NCI-H82 treated with DMSO at 0.1 percent for 48 hours (cell line): Measurements from ENCODE around the gene KRT36.

Experiments
- DNase-seq: peaks from one replicate; lab custom pipeline; 2025; ENCODE audit not compliant: unreplicated experiment; lab: John Stamatoyannopoulos, UW

KRT36 gene

DNA sequence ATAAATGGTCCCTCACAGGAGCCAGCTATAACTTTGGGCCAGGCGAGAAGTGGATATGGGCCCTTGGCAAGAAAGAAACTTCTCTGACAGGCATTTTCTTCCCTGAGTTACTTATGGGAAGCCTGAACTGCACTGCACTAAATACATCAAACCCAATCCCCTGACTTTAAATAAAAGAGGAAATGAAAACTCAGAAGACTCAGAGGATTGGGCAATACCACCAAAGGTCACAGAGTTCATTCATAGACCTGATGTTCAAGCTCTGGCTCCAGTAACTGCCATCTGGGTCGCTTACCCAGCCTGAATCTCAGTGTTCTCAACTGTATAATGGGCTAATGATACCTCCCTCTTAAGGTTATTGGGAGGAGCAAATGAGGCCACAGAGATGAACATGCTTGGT lies 9.6 kb downstream of the KRT36 start:
- no peak for DNase-seq

DNA sequence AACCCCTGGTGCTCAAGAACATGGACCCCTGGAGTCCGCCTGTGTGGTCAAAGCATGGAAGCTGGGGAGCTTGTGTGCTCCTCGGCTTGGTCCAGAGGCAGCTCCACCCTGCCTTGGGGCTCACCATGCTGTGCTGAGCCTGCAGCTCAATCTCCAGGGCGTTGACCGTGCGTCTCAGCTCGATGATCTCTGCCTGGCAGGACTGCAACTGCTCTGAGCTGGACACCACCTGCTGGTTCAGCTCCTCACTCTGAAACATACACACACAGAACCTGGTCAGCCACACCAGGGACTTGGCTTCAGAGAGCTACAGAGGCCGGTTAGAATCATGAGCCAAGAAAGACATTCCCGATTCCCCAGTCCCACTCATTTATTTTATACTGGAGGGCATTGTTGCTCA lies 11.5 kb downstream of the KRT36 start:
- DNase-seq = no peak

DNA sequence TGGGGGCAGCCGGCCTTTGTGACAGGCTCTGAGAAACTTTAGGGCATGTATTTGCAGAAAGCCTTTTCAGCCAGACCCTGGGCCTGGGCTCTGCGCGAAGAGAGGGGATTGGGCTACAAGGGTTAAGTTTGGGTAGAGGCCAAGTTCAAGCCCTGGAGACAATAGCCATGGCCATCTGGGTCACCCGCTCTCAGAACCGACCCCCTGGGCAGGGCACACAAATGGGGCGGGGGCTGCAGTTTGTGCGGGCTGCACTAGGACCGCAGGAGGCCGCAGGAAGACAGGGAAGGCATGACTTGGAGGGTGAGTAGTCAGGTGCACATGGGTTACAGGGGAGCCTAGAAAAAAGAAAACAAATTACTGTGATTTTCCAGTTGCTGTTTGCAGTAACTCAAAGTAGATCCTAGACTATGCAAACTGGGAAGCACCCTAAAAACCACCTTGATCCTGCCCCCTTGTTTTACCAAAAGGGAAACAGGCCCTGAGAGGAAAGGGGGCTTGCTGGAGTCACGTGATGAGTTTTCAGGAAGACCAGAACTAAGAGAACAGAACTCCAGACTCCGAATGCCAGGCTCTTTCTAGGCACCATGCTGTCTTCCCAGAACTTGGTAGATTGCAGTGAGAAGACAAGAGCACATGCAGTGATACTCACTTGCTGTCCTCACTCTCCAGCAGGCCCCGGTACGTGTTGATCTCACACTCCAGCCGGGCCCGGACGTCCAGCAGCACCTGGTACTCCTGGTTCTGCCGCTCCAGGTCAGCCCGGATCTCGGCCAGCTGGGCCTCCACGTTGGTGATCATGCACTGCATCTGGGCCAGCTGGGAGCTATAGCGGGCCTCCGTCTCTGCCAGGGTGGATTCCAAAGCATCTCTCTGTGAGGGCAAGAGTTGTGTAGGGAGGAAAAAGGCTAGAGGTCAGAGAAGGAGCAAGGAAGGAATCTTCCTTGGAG lies 12.6 kb downstream of the KRT36 start:
- DNase-seq = no peak

DNA sequence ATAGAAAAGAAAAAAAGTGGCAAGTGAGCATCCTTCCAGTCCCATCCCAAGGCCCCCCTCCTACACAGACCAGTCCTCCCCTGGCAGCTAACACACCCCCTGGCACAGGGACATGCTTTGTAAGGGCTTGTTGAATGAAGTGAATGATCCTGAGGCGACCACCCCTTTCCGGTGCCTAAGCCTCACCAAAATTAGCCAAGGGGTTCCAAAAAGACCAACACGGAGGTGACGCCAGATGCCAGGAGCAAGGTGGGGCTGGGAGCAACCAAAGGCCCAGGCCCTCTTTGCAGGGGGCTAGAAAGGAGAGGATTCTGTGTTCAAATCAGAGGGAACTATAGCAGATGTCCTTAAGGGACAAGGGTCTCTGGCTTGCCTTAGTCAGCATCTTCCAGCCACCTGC lies 14.3 kb downstream of the KRT36 start:
- no peak for DNase-seq

DNA sequence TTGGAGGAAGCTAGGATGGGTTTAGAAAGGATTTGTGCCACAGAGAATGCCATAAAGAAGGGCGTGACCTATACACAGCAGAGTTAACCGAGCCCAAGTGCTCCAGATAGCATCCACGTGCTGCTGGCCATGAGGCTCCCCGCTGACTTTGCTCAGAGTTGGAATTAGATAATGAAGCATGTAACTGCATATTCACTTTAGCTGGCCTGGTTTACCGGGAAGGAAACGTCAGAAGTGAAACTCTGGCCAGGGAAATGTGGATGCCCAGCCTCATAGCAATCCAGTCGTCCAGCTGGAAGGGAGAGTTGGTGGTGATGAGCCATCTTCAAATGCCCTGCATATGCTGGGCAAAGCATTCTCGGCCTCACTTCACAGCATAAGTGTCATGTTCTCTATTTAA lies 14.8 kb downstream of the KRT36 start:
- no peak for DNase-seq

DNA sequence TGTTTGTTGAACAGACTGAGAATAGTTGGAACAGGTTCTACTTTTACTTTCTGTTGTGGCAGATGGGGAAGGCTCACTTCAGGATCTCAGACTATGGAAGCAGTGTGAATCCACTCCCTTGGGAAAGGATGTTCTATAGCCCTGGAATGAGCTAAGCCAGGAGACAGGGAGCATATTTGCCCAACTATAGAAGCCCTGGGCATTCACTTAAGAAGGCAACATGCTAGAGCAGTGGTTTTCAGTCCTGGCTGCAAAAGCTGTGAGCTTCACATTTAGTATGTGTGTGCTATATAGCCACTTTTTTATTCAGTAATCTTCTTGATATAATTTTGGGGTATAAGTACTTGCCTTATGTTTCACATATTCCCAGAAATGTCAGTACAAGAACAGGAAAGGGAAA lies 21.4 kb downstream of the KRT36 start:
- DNase-seq = no peak

DNA sequence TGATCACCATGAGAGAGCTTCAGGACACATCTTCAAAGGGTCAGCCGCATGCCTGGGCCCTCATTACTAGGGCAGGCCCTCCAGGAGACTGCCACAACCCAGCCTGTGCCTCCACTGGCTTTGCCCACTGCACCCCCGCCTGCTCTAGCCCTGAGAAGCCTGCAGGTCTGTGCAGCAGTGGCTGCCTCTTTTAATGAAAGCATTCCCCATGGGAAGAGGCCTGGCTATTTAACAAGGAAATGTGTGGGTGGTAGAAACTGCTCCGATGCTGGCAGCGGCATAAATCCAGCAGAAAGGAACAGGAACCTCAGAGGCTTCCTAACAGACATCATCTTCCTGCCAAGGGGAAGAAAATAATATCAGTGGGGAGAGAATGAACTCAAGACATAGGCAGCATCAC lies 22.1 kb downstream of the KRT36 start:
- no peak for DNase-seq

DNA sequence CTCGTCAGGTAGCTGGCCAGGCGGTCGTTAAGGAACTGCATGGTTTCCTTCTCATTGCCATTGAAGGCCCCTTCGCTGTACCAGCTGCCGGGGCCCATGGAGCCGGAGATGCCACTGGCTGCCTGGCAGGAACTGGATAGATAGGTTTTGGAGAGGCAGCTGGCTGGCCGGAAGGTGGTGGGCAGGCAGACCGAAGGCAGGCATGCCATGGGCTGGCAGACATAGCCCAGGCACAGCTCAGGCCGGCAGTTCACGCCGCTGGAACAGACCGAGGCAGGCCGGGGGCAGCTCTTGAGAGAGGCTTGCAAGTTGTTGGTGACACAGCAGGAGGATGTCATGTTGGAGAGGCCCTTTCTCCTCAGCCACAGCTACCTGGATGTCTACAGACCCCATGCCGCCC lies 22.7 kb downstream of the KRT36 start, which contains the start of gene KRT32:
KRT32 (minus strand) TSS at position 399 of the 400 bp plus-strand sequence; CDS start at position 338, 61 bp downstream.
- no peak for DNase-seq

DNA sequence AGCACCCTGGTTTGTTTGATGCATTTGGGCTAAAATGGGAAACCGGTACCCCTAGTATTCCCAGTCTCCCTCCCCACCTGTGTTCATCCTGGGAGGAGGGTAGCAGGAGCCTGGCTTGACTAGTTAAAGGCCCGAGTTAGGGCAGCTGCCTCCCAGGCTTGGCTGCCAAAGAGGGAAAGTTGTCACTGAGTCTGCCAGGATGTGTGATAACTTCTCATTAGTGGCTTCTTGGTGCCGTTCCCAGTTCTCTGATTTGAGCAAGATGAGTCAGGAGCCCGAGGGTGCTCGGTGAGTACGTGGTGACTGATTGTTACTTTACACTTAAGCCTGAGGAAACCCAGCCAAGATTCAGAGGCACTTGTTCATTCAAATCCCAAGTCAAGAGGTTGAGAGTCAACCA lies 25.0 kb downstream of the KRT36 start:
- DNase-seq = no peak

DNA sequence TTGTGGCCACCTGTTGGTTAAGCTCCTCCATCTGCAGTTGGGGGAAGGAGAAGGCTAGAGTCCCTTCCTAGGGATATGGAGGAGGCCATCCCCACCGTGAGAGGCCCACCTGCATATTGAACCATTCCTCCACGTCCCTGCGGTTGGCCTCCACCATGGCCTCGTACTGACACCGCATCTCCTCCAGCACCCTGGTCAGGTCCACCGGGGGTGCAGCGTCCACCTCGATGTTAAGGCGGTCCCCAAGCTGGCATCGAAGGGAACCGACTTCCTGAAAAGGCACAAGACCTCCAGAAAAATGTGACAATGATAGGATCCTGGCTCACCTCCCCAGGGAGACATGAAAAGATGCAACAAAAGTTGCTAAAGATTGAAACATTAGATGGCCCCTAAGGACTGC lies 25.5 kb downstream of the KRT36 start:
- DNase-seq = no peak

DNA sequence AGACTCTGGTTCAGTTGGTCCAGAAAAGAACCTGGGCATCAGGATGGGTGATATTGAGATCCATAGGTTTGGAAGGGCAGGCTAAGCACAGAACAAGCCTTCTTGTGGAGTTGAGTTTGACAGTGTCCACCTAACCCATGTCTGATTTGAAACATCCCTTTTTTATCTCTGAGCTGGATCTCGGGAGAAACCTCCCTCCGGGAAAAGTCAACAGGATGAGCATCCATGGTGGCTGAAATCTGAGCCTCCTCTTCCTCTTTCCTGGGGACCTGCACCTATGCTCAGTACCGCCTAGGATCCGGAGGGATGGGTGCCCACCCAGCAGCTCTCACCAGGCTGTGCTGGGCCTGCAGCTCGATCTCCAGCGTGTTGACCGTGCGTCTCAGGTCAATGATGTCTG lies 26.0 kb downstream of the KRT36 start:
- DNase-seq = no peak

DNA sequence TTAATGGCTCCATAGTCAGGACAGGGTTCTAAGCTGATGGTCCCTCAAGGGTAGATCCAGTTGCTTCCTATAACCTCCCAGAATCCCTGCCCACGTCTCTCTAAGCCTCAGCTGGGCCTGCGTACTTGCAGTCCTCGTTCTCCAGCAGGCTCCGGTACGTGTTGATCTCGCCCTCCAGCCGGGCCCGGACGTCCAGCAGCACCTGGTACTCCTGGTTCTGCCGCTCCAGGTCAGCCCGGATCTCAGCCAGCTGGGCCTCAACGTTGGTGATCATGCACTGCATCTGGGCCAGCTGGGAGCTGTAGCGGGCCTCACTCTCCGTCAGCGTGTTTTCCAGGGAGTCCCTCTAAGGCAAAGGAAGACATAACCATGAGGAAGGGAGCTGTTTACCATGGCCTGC lies 27.0 kb downstream of the KRT36 start:
- no peak for DNase-seq

DNA sequence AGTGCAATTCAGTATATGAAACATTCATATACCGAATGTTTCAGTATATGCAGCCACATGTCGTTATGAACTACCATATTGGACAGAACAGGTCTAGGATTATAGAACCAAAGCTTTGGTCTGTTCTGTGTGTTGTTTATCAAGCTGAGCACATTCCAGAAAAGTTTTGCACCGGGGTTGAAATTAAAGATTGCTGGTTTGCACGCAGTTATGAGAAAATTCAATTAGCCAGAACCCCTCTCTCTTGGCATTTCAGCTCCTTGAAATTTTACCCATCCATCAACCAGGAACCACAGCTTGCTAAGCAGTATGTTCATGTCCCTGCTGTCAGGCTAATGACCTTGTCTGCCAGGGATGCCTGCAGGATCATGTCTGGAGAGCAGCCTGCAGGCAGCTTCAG lies 32.0 kb downstream of the KRT36 start:
- DNase-seq = no peak

DNA sequence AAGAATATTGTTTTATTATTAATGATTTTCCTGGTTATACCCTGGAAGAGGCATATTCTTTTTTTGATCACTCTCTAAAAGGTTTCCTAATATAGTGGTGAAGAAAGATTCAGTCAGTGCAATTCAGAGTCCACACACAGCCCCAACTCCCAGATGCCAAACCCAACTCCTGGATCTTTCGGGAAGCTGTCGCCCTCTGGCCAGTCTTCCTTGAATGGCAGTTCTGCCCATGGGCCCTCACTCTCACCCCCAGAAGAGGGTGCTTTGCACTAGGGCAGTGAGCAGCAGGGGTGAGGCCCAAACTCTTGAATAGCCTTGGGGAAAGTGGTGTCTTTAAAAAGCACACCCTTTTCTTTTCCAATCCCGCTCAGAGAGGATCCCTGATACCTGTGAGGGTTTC lies 33.5 kb downstream of the KRT36 start:
- DNase-seq = no peak

DNA sequence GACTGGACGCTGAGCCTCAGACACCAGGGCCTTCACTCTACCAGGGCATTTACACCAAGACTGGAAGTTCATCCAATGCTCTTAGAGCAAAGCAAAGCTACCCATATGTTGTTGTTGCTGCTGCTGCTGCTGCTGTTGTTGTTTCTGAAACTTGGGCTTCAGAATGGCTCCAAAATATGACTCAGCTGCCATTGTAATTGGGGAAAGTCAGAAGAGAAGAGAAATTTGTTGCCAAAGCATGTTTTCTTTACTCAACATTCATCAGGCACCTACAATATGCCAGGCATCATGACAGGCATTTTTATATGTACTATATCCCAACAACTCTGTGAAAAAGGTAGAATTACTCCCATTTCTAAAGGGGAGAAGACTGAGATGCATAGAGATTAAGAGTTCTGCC lies 34.5 kb downstream of the KRT36 start:
- DNase-seq = no peak

DNA sequence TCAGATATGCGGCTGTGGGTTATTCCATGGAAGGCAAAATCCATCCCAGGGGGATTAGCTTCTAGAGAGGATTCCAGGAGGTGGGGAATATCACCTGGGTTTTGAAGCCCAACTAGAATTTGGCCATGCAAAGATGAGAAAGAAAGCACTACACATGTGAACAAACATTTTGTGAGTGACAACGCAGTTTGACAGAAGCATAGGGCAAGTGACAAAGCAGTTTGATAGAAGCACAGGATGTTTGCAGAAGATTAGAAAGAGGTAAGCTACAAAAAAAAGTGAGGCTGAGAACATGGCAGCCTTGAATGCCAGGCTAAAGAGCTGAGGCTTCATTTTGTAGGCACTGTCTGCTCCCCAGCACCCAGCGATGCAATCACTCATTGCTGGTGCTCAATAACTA lies 36.6 kb downstream of the KRT36 start:
- DNase-seq = no peak

DNA sequence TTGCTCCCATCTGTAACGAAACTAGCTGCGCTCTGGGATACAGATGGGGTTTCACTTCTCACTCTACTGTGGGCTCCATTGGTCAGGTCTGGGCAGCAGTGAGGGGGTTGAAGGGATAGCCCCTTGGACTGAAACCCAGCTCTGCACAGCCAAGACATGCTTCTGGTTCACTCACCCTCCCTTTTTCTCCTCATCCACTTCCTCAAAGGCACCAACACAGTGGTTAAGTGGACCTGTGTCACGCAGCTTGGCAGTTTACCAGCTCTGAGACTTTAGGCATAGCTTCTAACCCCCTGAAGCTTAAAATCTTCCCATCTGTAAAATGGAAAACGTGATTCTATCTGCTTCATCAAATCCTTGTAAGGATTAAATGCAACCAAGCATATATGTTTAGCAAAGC lies 37.4 kb downstream of the KRT36 start:
- no peak for DNase-seq

DNA sequence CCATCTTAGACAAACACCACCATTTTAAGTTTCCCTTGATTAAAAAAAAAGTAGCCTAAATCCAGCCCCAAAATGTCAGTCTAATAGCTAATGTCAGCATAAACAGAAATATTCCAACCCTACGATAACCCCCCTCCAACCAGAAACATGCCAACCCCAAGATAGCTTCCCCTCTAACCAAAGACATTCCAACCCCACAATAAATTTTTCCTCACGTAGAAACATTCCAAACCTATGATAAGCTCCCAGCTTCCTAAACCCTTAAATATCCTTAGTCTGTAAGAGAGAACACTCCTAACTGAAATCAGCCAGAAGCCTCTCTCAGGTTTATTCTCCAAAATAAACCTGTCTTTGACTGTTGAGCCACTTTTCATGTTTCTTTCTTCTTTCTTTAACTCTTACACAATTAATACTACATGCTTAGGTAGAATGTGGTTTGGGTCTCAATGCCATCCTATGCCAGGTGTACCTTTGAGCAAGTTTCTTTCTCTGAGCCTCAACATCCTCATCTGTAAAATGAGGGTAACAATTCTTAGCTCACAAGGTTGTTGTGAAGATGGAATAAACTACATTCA lies 38.5 kb downstream of the KRT36 start:
- DNase-seq = no peak

DNA sequence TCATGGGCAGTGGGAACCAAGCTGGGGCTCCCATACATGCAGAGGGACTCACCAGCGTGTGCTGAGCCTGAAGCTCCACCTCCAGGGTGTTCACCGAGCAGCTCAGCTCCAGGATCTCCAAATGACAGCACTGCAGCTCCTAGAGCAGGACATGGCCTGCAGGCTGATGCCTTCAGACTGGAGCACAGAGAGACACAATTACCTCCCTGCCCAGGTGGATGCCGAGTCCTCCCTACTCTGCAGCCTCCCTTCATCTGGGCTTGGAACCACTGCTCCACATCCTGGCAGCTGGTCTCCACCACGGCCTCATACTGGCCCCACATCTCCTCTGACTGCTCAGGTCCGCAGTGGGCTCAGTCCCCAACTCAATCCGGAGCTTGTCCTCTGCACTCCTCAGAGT lies 40.7 kb downstream of the KRT36 start:
- DNase-seq = no peak

DNA sequence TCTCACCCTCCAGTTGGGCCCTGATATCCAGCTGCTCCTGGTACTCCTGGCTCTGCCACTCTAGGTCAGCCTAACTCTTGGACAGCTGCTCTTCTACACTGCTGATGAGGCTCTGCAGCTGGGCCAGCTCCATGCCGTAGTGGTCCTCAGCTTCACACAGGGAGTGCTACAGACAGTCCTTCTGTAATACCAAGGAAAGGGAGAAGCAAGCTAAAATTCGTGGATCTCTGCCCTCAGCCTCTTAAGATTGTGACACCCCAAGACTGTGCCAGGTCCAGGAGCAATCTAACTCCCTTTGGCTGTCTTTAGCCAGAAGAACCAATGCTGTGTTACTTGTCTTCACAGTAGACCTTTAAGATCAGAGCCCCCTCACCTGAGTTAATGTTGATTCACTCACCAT lies 41.2 kb downstream of the KRT36 start:
- no peak for DNase-seq

DNA sequence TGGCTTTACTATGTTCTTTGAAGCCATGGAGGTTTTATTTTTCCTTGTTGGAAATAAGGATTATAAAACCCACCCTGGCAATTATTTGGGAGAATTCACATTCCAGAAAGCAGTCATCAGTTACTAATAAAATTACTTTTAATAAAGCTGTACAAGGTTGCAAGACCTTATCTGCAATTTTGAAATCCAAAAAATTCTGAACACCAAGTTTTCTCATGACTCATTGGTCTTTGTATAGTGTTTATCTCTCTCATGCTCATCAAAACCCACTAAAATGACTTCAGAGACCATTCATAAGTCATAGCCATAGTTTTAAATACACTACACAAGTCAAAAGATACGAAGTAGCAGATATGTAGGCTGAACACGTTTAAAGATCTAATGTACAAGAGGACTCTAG lies 42.9 kb downstream of the KRT36 start:
- no peak for DNase-seq

DNA sequence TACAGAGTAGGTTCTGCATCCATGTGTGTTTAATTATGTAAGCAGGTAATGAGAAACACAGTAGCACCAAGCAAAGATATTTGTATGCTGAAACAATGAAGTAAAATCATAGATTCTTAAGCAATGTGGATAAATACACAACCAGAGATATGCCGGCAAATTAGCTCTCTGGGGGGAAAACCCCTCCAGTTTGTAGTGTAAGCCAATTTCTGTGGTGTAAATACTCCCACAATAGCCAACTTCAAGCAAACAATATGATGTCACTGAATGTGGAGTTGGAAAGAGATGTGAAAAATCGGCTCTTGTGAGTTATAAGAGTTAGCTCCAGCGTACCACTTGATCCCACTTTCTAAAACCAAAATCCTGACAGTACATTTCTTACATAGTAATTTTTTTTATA lies 45.1 kb downstream of the KRT36 start:
- DNase-seq = no peak

DNA sequence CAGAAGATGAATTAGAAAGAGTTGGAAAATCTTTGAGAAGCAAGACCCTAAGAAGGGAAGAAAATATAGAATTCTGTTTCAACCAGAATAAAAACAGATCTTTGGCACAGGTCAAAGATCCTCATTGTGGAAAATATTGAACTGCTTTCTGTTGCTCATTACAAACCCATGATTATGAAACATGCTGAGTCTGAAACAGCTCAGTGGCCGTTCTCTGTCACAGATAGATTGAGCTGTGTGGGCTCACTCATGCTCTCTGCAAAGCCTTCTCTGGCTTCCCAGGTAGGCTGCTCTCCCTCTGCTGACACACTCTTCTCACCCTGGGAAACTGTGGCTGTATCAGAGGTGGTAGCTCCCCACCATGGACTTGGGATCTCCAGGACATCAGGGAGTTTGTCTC lies 45.5 kb downstream of the KRT36 start:
- no peak for DNase-seq
